A673 (cell line): Measurements from ENCODE around the gene PDGFA.
A peak's percentile ranks its signal among the peaks of the same experiment; 100 is the strongest.

Experiments used
- EZH2 ChIP-seq: fragments of 200-600 bp; sonication (generic); IDR thresholded peaks from 2 replicates; pipeline ENCODE4 v1.6.1; 2017; ENCODE audit warnings: borderline replicate concordance, low read depth, mild to moderate bottlenecking, mixed read lengths, antibody characterized with exemption, low read length; ENCODE audit not compliant: poor library complexity, severe bottlenecking
- TF ChIP-seq, protein P1 (sequence below): fragments of 300-800, 200-600 bp; sonication (generic); conservative IDR thresholded peaks from 2 replicates; pipeline ENCODE4 v1.5.1; 2017; ENCODE audit warnings: low read depth, mild to moderate bottlenecking, antibody characterized with exemption, low read length, moderate library complexity, mixed read lengths

DNA sequence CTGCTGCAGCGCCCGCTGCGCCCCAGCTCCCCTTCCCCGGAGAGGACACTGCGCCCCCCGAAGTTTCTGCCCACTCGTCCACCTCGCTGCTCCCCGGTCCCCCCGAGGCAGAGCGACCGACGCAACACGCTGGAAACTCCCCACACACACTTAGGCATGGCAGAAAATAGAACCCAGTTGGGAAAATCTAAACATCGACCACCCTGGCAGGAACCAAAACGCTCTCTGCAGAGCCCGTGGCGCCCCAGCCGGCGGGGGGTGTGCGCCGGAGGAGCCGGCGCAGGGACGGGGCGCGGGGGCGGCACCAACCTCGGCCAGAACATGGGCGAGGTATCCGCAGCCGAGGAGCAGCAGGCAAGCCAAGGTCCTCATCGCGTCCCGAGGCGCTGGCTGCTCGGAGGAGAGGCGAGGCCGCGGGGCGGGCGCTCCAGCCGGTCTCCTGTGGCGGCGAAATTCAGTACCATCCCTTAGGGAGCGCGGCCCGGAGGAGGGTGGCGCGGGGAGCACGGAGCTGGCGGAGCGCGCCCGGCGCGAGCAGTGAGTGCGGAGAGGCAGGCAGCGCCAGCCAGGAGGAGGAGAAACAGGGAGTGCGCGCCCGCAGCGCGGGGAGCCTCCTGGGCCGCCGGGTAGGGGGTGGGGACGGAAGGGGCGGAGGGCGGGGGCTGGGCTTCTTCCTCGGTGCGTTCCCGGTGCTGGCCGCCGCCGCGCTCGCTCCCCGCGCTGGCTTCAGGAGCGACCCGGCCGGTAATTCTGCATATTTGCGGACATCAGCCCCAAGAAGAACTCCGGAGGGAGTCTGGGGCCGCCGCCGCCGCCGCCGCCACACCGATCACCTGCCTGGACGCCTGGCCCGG lies 789 bp downstream of the PDGFA start:
- TF ChIP-seq, protein P1, sequence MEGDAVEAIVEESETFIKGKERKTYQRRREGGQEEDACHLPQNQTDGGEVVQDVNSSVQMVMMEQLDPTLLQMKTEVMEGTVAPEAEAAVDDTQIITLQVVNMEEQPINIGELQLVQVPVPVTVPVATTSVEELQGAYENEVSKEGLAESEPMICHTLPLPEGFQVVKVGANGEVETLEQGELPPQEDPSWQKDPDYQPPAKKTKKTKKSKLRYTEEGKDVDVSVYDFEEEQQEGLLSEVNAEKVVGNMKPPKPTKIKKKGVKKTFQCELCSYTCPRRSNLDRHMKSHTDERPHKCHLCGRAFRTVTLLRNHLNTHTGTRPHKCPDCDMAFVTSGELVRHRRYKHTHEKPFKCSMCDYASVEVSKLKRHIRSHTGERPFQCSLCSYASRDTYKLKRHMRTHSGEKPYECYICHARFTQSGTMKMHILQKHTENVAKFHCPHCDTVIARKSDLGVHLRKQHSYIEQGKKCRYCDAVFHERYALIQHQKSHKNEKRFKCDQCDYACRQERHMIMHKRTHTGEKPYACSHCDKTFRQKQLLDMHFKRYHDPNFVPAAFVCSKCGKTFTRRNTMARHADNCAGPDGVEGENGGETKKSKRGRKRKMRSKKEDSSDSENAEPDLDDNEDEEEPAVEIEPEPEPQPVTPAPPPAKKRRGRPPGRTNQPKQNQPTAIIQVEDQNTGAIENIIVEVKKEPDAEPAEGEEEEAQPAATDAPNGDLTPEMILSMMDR: no peak
- TF ChIP-seq EZH2: peak; percentile 83
